ENCODE measurements around the gene DDX42. TPM values are rescaled to one million over a fixed set of nuclear protein-coding genes. Genes with fewer than 3 reads are reported as not detected.
"Not testable (repeated sequence)": the region's sequence is repeated elsewhere in the genome, so short reads cannot be mapped to it uniquely, and the experiment has no call there.

The DDX42 gene
- total RNA-seq, 2 donors from 2014 or later: 119 to 121 TPM

- Mint-ChIP-seq H3K27me3 (no peaks in the 10 kb centered on the region), H3K36me3 (ENCODE audit: low read depth) (peaks cover 22% of the 10 kb centered on the region), H3K4me1 (peaks cover 20% of the 10 kb centered on the region), H3K27ac (no peak overlapping the region), H3K4me3 (no peak overlapping the region), H3K9me3 (peaks cover 9% of the 10 kb centered on the region)
- no peak for ATAC-seq (replicated peaks)
Measured at GRCh38 chr17:63845509-63845908, 71.5 kb downstream of the DDX42 start.

- Mint-ChIP-seq H3K27ac (peak overlapping the region; percentile 97), H3K4me1 (peaks cover 14% of the 10 kb centered on the region)
- no peak for ATAC-seq (replicated peaks)
Measured at GRCh38 chr17:63847525-63848249, 73.7 kb downstream of the DDX42 start.

GRCh38 chr17:63848834-63849689 is 75.1 kb downstream of the DDX42 start:
- H3K9me3 Mint-ChIP-seq: peaks cover 9% of the 10 kb centered on the region

More at GRCh38 chr17:63847525-63848249, 73.7 kb downstream of the DDX42 start:
- peak overlapping the region; percentile 83 for H3K4me3 Mint-ChIP-seq
- H3K36me3 Mint-ChIP-seq (ENCODE audit: low read depth): peaks cover 10% of the 10 kb centered on the region
- H3K27me3 Mint-ChIP-seq: no peaks in the 10 kb centered on the region
- peaks cover 9% of the 10 kb centered on the region for H3K9me3 Mint-ChIP-seq

GRCh38 chr17:63850401-63850800 is 76.4 kb downstream of the DDX42 start:
- Mint-ChIP-seq H3K9me3 (peaks cover 9% of the 10 kb centered on the region), H3K4me1 (peaks cover 10% of the 10 kb centered on the region), H3K27me3 (no peaks in the 10 kb centered on the region), H3K36me3 (ENCODE audit: low read depth) (peaks cover 10% of the 10 kb centered on the region), H3K4me3 (no peak overlapping the region), H3K27ac (no peak overlapping the region)
- no peak for ATAC-seq (replicated peaks)

More at GRCh38 chr17:63848834-63849689, 75.1 kb downstream of the DDX42 start:
- peak; percentile 94 for ATAC-seq (replicated peaks)
- peak overlapping the region; percentile 97 for H3K27ac Mint-ChIP-seq
- H3K4me3 Mint-ChIP-seq: peak overlapping the region; percentile 83
- peaks cover 14% of the 10 kb centered on the region for H3K4me1 Mint-ChIP-seq
- H3K27me3 Mint-ChIP-seq: no peaks in the 10 kb centered on the region
- peaks cover 10% of the 10 kb centered on the region for H3K36me3 Mint-ChIP-seq (ENCODE audit: low read depth)

- H3K27ac Mint-ChIP-seq: no peak overlapping the region
- no peaks in the 10 kb centered on the region for H3K27me3 Mint-ChIP-seq
- H3K4me3 Mint-ChIP-seq: no peak overlapping the region
- no peak for ATAC-seq (replicated peaks)
- peaks cover 6% of the 10 kb centered on the region for H3K4me1 Mint-ChIP-seq
- peaks cover 4% of the 10 kb centered on the region for H3K9me3 Mint-ChIP-seq
- H3K36me3 Mint-ChIP-seq (ENCODE audit: low read depth): peaks cover 6% of the 10 kb centered on the region
Measured at GRCh38 chr17:63853260-63853659, 79.3 kb downstream of the DDX42 start.

- Mint-ChIP-seq H3K4me3 (no peak overlapping the region), H3K4me1 (no peaks in the 10 kb centered on the region), H3K27me3 (no peaks in the 10 kb centered on the region), H3K27ac (no peak overlapping the region), H3K9me3 (no peaks in the 10 kb centered on the region), H3K36me3 (ENCODE audit: low read depth) (no peaks in the 10 kb centered on the region)
- no peak for ATAC-seq (replicated peaks)
Measured at GRCh38 chr17:63854709-63855108, 80.7 kb downstream of the DDX42 start.

GRCh38 chr17:63855185-63855584 is 81.2 kb downstream of the DDX42 start:
- H3K27me3 Mint-ChIP-seq: no peaks in the 10 kb centered on the region
- no peak overlapping the region for H3K27ac Mint-ChIP-seq
- ATAC-seq (replicated peaks): no peak
- H3K4me1 Mint-ChIP-seq: no peaks in the 10 kb centered on the region
- no peak overlapping the region for H3K4me3 Mint-ChIP-seq
- H3K36me3 Mint-ChIP-seq (ENCODE audit: low read depth): no peaks in the 10 kb centered on the region
- H3K9me3 Mint-ChIP-seq: no peaks in the 10 kb centered on the region

GRCh38 chr17:63856425-63856824 is 82.5 kb downstream of the DDX42 start:
- H3K27me3 Mint-ChIP-seq; H3K4me3 Mint-ChIP-seq; H3K27ac Mint-ChIP-seq; H3K4me1 Mint-ChIP-seq; ATAC-seq (replicated peaks); H3K36me3 Mint-ChIP-seq (ENCODE audit: low read depth); H3K9me3 Mint-ChIP-seq: not testable (repeated sequence)

GRCh38 chr17:63859257-63859656 is 85.3 kb downstream of the DDX42 start:
- no peak overlapping the region for H3K27ac Mint-ChIP-seq
- ATAC-seq (replicated peaks): no peak
- no peaks in the 10 kb centered on the region for H3K36me3 Mint-ChIP-seq (ENCODE audit: low read depth)
- H3K27me3 Mint-ChIP-seq: no peaks in the 10 kb centered on the region
- H3K9me3 Mint-ChIP-seq: no peaks in the 10 kb centered on the region
- H3K4me3 Mint-ChIP-seq: no peak overlapping the region
- no peaks in the 10 kb centered on the region for H3K4me1 Mint-ChIP-seq

GRCh38 chr17:63866625-63867024 is 92.7 kb downstream of the DDX42 start:
- peak overlapping the region; percentile 61 for H3K27ac Mint-ChIP-seq
- H3K27me3 Mint-ChIP-seq; H3K4me3 Mint-ChIP-seq; H3K36me3 Mint-ChIP-seq (ENCODE audit: low read depth); ATAC-seq (replicated peaks); H3K4me1 Mint-ChIP-seq; H3K9me3 Mint-ChIP-seq: not testable (repeated sequence)

Other genes with a start within 250 kb of the DDX42 start
- gene DCAF7, start 223.7 kb upstream of the DDX42 start, total RNA-seq: 100 to 1,000 TPM; 108 to 115 TPM
- 10 to 100 TPM; 12.5 to 27.8 TPM for gene TACO1, start 173.3 kb upstream of the DDX42 start, total RNA-seq
- gene MAP3K3, start 151.8 kb upstream of the DDX42 start, total RNA-seq: 10 to 100 TPM; 30.8 to 38.7 TPM
- gene LIMD2, start 74.0 kb upstream of the DDX42 start, total RNA-seq: 100 to 1,000 TPM; 101 to 144 TPM
- 10 to 100 TPM; 49.0 to 56.8 TPM for gene STRADA, start 32.4 kb upstream of the DDX42 start, total RNA-seq
- 10 to 100 TPM; 75.5 to 99.9 TPM for gene CCDC47, start 573 bp upstream of the DDX42 start, total RNA-seq
- gene PSMC5, start 53.3 kb downstream of the DDX42 start, total RNA-seq: 100 to 1,000 TPM; 102 to 172 TPM
- gene FTSJ3, start 53.5 kb downstream of the DDX42 start, total RNA-seq: 10 to 100 TPM; 36.3 to 74.1 TPM
- 100 to 1,000 TPM in 1 of 2 donors, 10 to 100 TPM in 1; 82.7 to 112 TPM for gene SMARCD2, start 68.5 kb downstream of the DDX42 start, total RNA-seq
- gene CSH2, start 99.5 kb downstream of the DDX42 start, total RNA-seq: 1 to 10 TPM; 2.3 to 3.5 TPM
- gene GH2, start 107.8 kb downstream of the DDX42 start, total RNA-seq: not detected
- gene CSH1, start 122.4 kb downstream of the DDX42 start, total RNA-seq: 1 to 10 TPM; 7.6 to 8.2 TPM
- gene CSHL1, start 137.1 kb downstream of the DDX42 start, total RNA-seq: under 1 TPM in 1 of 2 donors, not detected in 1; 0.61 TPM
- gene GH1, start 144.7 kb downstream of the DDX42 start, total RNA-seq: under 1 TPM in 1 of 2 donors, not detected in 1; 0.56 TPM
- 10 to 100 TPM; 29.3 to 41.4 TPM for gene CD79B, start 158.2 kb downstream of the DDX42 start, total RNA-seq
- under 1 TPM; 0.32 to 0.37 TPM for gene SCN4A, start 198.7 kb downstream of the DDX42 start, total RNA-seq
- 1 to 10 TPM; 2.9 to 3.2 TPM for gene PRR29, start 224.2 kb downstream of the DDX42 start, total RNA-seq
- gene ICAM2, start 246.5 kb downstream of the DDX42 start, total RNA-seq: 10 to 100 TPM; 43.0 to 54.9 TPM